Transverse colon (tissue), 4 donors: ENCODE results near the gene SLF2. TPM values are rescaled to one million over a fixed set of nuclear protein-coding genes. Genes with fewer than 3 reads are reported as not detected.
A peak's percentile ranks its signal among the peaks of the same experiment; 100 is the strongest.

Source experiments
- DNase-seq: peaks from one replicate; pipeline ENCODE4 v3.0.0-alpha.2; 2019
- H3K27ac ChIP-seq, 4 donors: fragments of 200-600 bp; sonication (generic); 2 replicates each; pipeline ENCODE4 v1.5.1; 2016 to 2018; ENCODE audit warnings: inconsistent platforms in 4 of 4
- H3K27me3 ChIP-seq: fragments of 200-600 bp; sonication (generic); 2 replicates; pipeline ENCODE4 v1.5.1; 2017; ENCODE audit warnings: inconsistent platforms
- H3K36me3 ChIP-seq, 4 donors: fragments of 200-600 bp; sonication (generic); 2 replicates each; pipeline ENCODE4 v1.5.1; 2017 to 2019; ENCODE audit warnings: inconsistent platforms in 4 of 4
- H3K4me1 ChIP-seq, 4 donors: fragments of 200-600 bp; sonication (generic); 2 replicates each; pipeline ENCODE4 v1.5.1; 2017 to 2020; ENCODE audit warnings: inconsistent platforms in 4 of 4
- H3K4me3 ChIP-seq, 4 donors: fragments of 200-600 bp; sonication (generic); 1 replicate in 1 of 4; 2 replicates in 3 of 4; pipeline versions ENCODE4 v1.5.1 to v1.6.1; 2017 to 2019; ENCODE audit warnings: inconsistent platforms in 4 of 4
- H3K9me3 ChIP-seq, 2 donors: fragments of 200-600 bp; sonication (generic); 2 replicates each; pipeline ENCODE4 v1.5.1; 2017 to 2019; ENCODE audit warnings: inconsistent platforms in 2 of 2
- EP300 ChIP-seq: sonication (generic); formaldehyde crosslinking; IDR thresholded peaks from one replicate; pipeline ENCODE4 v1.6.1; 2017; ENCODE audit warnings: antibody characterized with exemption, low read depth
- POLR2A ChIP-seq: fragments of 450-650 bp; IDR thresholded peaks from one replicate; pipeline ENCODE4 v1.6.1; 2016; ENCODE audit warnings: antibody characterized with exemption, mild to moderate bottlenecking, moderate library complexity
- POLR2AphosphoS5 ChIP-seq, 3 donors: sonication (generic); formaldehyde crosslinking; IDR thresholded peaks; one replicate each; pipeline ENCODE4 v1.6.1; 2016; ENCODE audit warnings: antibody characterized with exemption in 3 of 3
- WGBS, 2 donors: methylation state at CpG; one replicate each; pipeline ENCODE4 v1.1.5; 2018; ENCODE audit warnings: low coverage in 1 of 2; 5-methylcytosine and 5-hydroxymethylcytosine counted together
- in situ Hi-C, 4 donors: fragments of 200-750 bp; cut with MboI; loops; one replicate each; pipeline versions ENCODE4 v1.15.0 to v1.15.1; 2017; ENCODE audit warnings: low sequenced_read_pairs in 3 of 4, low pct_ligation_motif_present in 1 of 4, low pct_unique_long_range_greater_than_20kb in 1 of 4
- intact Hi-C: fragments of 100-400 bp; cut with DNase I; formaldehyde crosslinking; loops from one replicate; pipeline ENCODE4 v1.15.1; 2023; ENCODE audit warnings: low total_unique reads
- total RNA-seq, 4 donors: library from RNA; depleted of rRNA; stranded (reverse); fragments of >200 nt; gene quantifications; one replicate each; pipeline ENCODE4 v1.1.0, GENCODE V29; 2016
- TF ChIP-seq, protein P1 (sequence below), 5 experiments: fragments of 200-600 bp in 3 of 5; fragments of 450-650 bp in 2 of 5; sonication (generic) in 3 of 5; IDR thresholded peaks; 1 replicate in 2 of 5; 2 replicates in 3 of 5; pipeline ENCODE4 v1.5.1; 2016 to 2017; ENCODE audit warnings: antibody characterized with exemption in 5 of 5, inconsistent platforms in 3 of 5, mild to moderate bottlenecking in 2 of 5, moderate library complexity in 1 of 5

Gene SLF2
- total RNA-seq, 4 donors from 2014 or later, result 25.4 to 55.1 (median 33.1) TPM

GRCh38 chr10:100995181-100995580 is 82.4 kb downstream of the SLF2 start:
- Histone ChIP-seq H3K27me3 (no peaks in the 10 kb centered on the region), H3K36me3 (peaks cover 0 to 6% (median 3%) of the 10 kb centered on the region in 4 donors), H3K9me3 (no peaks in the 10 kb centered on the region), H3K27ac (no peak overlapping the region), H3K4me3 (no peak overlapping the region), H3K4me1 (peaks cover 5 to 30% (median 19%) of the 10 kb centered on the region in 4 donors)
- 76% methylated on average over 6 of the region's 6 CpGs; no CpG with 5 or more reads in 1 of the 2 donors for WGBS, 2 donors
- no peak for DNase-seq
- in situ Hi-C loops (no loop called here), intact Hi-C loops (no loop called here)
- TF ChIP-seq, protein P1, sequence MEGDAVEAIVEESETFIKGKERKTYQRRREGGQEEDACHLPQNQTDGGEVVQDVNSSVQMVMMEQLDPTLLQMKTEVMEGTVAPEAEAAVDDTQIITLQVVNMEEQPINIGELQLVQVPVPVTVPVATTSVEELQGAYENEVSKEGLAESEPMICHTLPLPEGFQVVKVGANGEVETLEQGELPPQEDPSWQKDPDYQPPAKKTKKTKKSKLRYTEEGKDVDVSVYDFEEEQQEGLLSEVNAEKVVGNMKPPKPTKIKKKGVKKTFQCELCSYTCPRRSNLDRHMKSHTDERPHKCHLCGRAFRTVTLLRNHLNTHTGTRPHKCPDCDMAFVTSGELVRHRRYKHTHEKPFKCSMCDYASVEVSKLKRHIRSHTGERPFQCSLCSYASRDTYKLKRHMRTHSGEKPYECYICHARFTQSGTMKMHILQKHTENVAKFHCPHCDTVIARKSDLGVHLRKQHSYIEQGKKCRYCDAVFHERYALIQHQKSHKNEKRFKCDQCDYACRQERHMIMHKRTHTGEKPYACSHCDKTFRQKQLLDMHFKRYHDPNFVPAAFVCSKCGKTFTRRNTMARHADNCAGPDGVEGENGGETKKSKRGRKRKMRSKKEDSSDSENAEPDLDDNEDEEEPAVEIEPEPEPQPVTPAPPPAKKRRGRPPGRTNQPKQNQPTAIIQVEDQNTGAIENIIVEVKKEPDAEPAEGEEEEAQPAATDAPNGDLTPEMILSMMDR (IDR thresholded peaks at IDR 0.05), result no peak
- TF ChIP-seq POLR2AphosphoS5 (IDR thresholded peaks at IDR 0.05) (no peak), POLR2A (no peak), EP300 (no peak)

GRCh38 chr10:100996678-100997359 is 84.1 kb downstream of the SLF2 start:
- 5% methylated on average over 32 of the region's 46 CpGs; no CpG with 5 or more reads in 1 of the 2 donors for WGBS, 2 donors
- Histone ChIP-seq H3K36me3 (peaks cover 0 to 6% (median 0%) of the 10 kb centered on the region in 4 donors), H3K9me3 (no peaks in the 10 kb centered on the region), H3K27me3 (no peaks in the 10 kb centered on the region), H3K4me3 (peak overlapping the region; percentile 46 to 77 (median 67)), H3K27ac (peak overlapping the region; percentile 94 to 98 (median 97)), H3K4me1 (peaks cover 10 to 44% (median 35%) of the 10 kb centered on the region in 4 donors)
- DNase-seq, result peak; percentile 55
- in situ Hi-C loops, result no loop called here
- TF ChIP-seq POLR2AphosphoS5 (IDR thresholded peaks at IDR 0.05) (no peak), EP300 (no peak), POLR2A (no peak)
- TF ChIP-seq, protein P1 (IDR thresholded peaks at IDR 0.05), result no peak
- intact Hi-C loops, result no loop called here

- 0% methylated on average over 5 to 34 of the region's 66 CpGs for WGBS, 2 donors
Observed at GRCh38 chr10:100997360-100998182, 84.8 kb downstream of the SLF2 start.

More at GRCh38 chr10:100997360-100998182, 84.8 kb downstream of the SLF2 start:
- peak overlapping the region; percentile 94 to 98 (median 97) for H3K27ac ChIP-seq
- peaks cover 0 to 6% (median 0%) of the 10 kb centered on the region in 4 donors for H3K36me3 ChIP-seq
- H3K27me3 ChIP-seq, result no peaks in the 10 kb centered on the region
- intact Hi-C loops (no loop called here), in situ Hi-C loops (no loop called here)
- DNase-seq, result peak; percentile 88
- TF ChIP-seq POLR2AphosphoS5 (IDR thresholded peaks at IDR 0.05) (peak; percentile 18 to 72 (median 49)), POLR2A (peak; percentile 70), EP300 (no peak)
- TF ChIP-seq, protein P1 (IDR thresholded peaks at IDR 0.05), result peak; percentile 90 to 98 (median 93)
- peaks cover 14 to 48% (median 43%) of the 10 kb centered on the region in 4 donors for H3K4me1 ChIP-seq
- H3K4me3 ChIP-seq, result peak overlapping the region; percentile 46 to 77 (median 67)
- H3K9me3 ChIP-seq, result no peaks in the 10 kb centered on the region
